Colonic mucosa (tissue), 4 donors: ENCODE results near the gene TANC1. TPM values are rescaled to one million over a fixed set of nuclear protein-coding genes. Genes with fewer than 3 reads are reported as not detected.

Source experiments
- DNase-seq: peaks from one replicate; pipeline ENCODE4 v3.0.0-alpha.2; 2020
- H3K27ac ChIP-seq: fragments of 200-600 bp; one replicate; pipeline ENCODE4 v1.8.0; 2021
- H3K27me3 ChIP-seq: fragments of 200-600 bp; one replicate; pipeline ENCODE4 v1.8.0; 2021
- H3K36me3 ChIP-seq: fragments of 200-600 bp; one replicate; pipeline ENCODE4 v1.8.0; 2021
- H3K4me1 ChIP-seq: fragments of 200-600 bp; one replicate; pipeline ENCODE4 v1.8.0; 2021; ENCODE audit warnings: mild to moderate bottlenecking
- H3K4me3 ChIP-seq: fragments of 200-600 bp; one replicate; pipeline ENCODE4 v1.8.0; 2021
- H3K9ac ChIP-seq, 2 donors: one replicate each; pipeline ENCODE4 v1.7.0; 2013; ENCODE audit warnings: control low read depth in 2 of 2, low read depth in 2 of 2, low read length in 2 of 2
- H3K9me3 ChIP-seq: fragments of 200-600 bp; one replicate; pipeline ENCODE4 v1.8.0; 2021
- CTCF ChIP-seq: fragments of 200-600 bp; IDR thresholded peaks from one replicate; pipeline ENCODE4 v1.8.0; 2022; ENCODE audit warnings: antibody characterized with exemption, mild to moderate bottlenecking
- intact Hi-C: fragments of 100-400 bp; cut with DNase I; formaldehyde crosslinking; loops from one replicate; pipeline ENCODE4 v1.14.1; 2022
- total RNA-seq, 2 donors: library from RNA; stranded (reverse); fragmentation: NEBNext Ultra II Directional in 1 of 2; extraction: Animal tissue kit (Norgen Biotek cat#: 25700) in 1 of 2; gene quantifications; one replicate each; pipeline ENCODE4 v1.2.1, GENCODE V29; 2021
- donor health status: healthy.
- donor health status: DM: no; HTN: no; CAD: no.
- donor health status: DM: no; HTN: no; CAD: no.

TANC1 gene
- total RNA-seq, 2 donors from 2014 or later = 28.3 to 32.7 TPM

GRCh38 chr2:159156834-159157233 is 188.4 kb downstream of the TANC1 start:
- peak overlapping the region in 1 of 2 donors; percentile 5 for H3K9ac ChIP-seq
- no peaks in the 10 kb centered on the region for H3K27me3 ChIP-seq
- peaks cover 14% of the 10 kb centered on the region for H3K4me1 ChIP-seq
- no peak for TF ChIP-seq CTCF
- no peak overlapping the region for H3K4me3 ChIP-seq
- H3K9me3 ChIP-seq = no peaks in the 10 kb centered on the region
- DNase-seq = no peak
- no peaks in the 10 kb centered on the region for H3K36me3 ChIP-seq
- H3K27ac ChIP-seq = no peak overlapping the region
- intact Hi-C loops = no loop called here

GRCh38 chr2:159157361-159158209 is 189.1 kb downstream of the TANC1 start:
- no peaks in the 10 kb centered on the region for H3K9me3 ChIP-seq
- intact Hi-C loops = loop anchor here (2.0 kb wide), 1 partner anchor 13 kb away; no protein-coding TSS in a partner anchor
- no peaks in the 10 kb centered on the region for H3K27me3 ChIP-seq
- no peak overlapping the region for H3K27ac ChIP-seq
- no peak for DNase-seq
- TF ChIP-seq CTCF = no peak
- H3K36me3 ChIP-seq = no peaks in the 10 kb centered on the region
- H3K9ac ChIP-seq = no peak overlapping the region
- H3K4me1 ChIP-seq = peaks cover 7% of the 10 kb centered on the region
- no peak overlapping the region for H3K4me3 ChIP-seq

- Histone ChIP-seq H3K9ac (no peak overlapping the region), H3K27ac (no peak overlapping the region), H3K4me1 (no peaks in the 10 kb centered on the region), H3K9me3 (no peaks in the 10 kb centered on the region), H3K36me3 (no peaks in the 10 kb centered on the region), H3K4me3 (no peak overlapping the region), H3K27me3 (no peaks in the 10 kb centered on the region)
- no peak for DNase-seq
- intact Hi-C loops = no loop called here
- no peak for TF ChIP-seq CTCF
Observed at GRCh38 chr2:159160412-159160811, 192.0 kb downstream of the TANC1 start.

- Histone ChIP-seq H3K4me1 (no peaks in the 10 kb centered on the region), H3K36me3 (no peaks in the 10 kb centered on the region), H3K9ac (no peak overlapping the region), H3K9me3 (no peaks in the 10 kb centered on the region), H3K27me3 (no peaks in the 10 kb centered on the region), H3K4me3 (no peak overlapping the region), H3K27ac (no peak overlapping the region)
- DNase-seq = no peak
- intact Hi-C loops = no loop called here
- no peak for TF ChIP-seq CTCF
Observed at GRCh38 chr2:159160954-159161353, 192.5 kb downstream of the TANC1 start.

GRCh38 chr2:159163930-159164329 is 195.5 kb downstream of the TANC1 start:
- Histone ChIP-seq H3K36me3 (no peaks in the 10 kb centered on the region), H3K27ac (no peak overlapping the region), H3K9me3 (no peaks in the 10 kb centered on the region), H3K4me3 (no peak overlapping the region), H3K4me1 (no peaks in the 10 kb centered on the region), H3K9ac (no peak overlapping the region), H3K27me3 (no peaks in the 10 kb centered on the region)
- intact Hi-C loops = no loop called here
- TF ChIP-seq CTCF = no peak
- no peak for DNase-seq
